ENCODE results near the gene FARS2.

FARS2 gene

DNA sequence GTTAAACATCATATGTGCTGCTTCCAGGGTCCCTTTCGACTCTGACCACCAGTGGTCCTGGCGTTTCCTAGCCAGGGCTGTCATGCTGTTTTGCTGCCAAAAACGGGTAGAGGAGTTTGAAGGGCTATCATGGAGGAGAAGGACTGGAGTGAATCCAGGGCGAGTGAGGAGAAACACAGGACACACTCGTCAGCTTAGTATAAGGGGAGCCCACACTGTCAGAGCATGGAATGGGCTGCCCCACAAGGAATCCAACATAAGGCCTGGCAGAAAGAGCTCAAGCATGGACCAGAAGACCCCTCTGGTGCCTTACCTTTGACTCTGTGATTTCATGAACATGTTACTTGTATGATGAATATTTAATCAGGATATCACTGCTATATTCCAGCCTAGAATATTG is 498.3 kb downstream of the FARS2 start (continued):
- TF ChIP-seq ZNF530 (tag by site-specific recombination; IDR thresholded peaks at IDR 0.05; ENCODE audit: low read depth), result no peak
- TF ChIP-seq, protein P1, sequence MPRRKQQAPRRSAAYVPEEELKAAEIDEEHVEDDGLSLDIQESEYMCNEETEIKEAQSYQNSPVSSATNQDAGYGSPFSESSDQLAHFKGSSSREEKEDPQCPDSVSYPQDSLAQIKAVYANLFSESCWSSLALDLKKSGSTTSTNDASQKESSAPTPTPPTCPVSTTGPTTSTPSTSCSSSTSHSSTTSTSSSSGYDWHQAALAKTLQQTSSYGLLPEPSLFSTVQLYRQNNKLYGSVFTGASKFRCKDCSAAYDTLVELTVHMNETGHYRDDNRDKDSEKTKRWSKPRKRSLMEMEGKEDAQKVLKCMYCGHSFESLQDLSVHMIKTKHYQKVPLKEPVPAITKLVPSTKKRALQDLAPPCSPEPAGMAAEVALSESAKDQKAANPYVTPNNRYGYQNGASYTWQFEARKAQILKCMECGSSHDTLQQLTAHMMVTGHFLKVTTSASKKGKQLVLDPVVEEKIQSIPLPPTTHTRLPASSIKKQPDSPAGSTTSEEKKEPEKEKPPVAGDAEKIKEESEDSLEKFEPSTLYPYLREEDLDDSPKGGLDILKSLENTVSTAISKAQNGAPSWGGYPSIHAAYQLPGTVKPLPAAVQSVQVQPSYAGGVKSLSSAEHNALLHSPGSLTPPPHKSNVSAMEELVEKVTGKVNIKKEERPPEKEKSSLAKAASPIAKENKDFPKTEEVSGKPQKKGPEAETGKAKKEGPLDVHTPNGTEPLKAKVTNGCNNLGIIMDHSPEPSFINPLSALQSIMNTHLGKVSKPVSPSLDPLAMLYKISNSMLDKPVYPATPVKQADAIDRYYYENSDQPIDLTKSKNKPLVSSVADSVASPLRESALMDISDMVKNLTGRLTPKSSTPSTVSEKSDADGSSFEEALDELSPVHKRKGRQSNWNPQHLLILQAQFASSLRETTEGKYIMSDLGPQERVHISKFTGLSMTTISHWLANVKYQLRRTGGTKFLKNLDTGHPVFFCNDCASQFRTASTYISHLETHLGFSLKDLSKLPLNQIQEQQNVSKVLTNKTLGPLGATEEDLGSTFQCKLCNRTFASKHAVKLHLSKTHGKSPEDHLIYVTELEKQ (tag by site-specific recombination; IDR thresholded peaks at IDR 0.05; ENCODE audit: borderline replicate concordance), result no peak
- TF ChIP-seq, protein P2, sequence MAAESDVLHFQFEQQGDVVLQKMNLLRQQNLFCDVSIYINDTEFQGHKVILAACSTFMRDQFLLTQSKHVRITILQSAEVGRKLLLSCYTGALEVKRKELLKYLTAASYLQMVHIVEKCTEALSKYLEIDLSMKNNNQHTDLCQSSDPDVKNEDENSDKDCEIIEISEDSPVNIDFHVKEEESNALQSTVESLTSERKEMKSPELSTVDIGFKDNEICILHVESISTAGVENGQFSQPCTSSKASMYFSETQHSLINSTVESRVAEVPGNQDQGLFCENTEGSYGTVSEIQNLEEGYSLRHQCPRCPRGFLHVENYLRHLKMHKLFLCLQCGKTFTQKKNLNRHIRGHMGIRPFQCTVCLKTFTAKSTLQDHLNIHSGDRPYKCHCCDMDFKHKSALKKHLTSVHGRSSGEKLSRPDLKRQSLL (tag by site-specific recombination; IDR thresholded peaks at IDR 0.05), result no peak

- POLR2A ChIA-PET, result no interaction called here
- Histone ChIP-seq H3K4me1 (ENCODE audit: control insufficient read depth, insufficient read depth, low read length) (no peaks in the 10 kb centered on the region), H3K36me3 (ENCODE audit: control insufficient read depth in 2 of 2, insufficient read depth in 1 of 2, low read length in 2 of 2) (no peaks in the 10 kb centered on the region), H3K9me3 (ENCODE audit: control insufficient read depth, insufficient read depth, low read depth, low read length) (no peaks in the 10 kb centered on the region), H3K27ac (ENCODE audit: extremely low read depth, low read depth, low read length) (no peak overlapping the region), H3K4me3 (ENCODE audit: low read depth, low read length) (no peak overlapping the region)
- CTCF ChIA-PET, result no interaction called here
- no peak for TF ChIP-seq ZNF785 (tag by site-specific recombination; IDR thresholded peaks at IDR 0.05)
Measured at GRCh38 chr6:5761370-5761769, 500.1 kb downstream of the FARS2 start.

- POLR2A ChIA-PET, result no interaction called here
- TF ChIP-seq ZNF677 (tag by site-specific recombination; IDR thresholded peaks at IDR 0.05) (no peak), ZNF513 (tag by site-specific recombination; IDR thresholded peaks at IDR 0.05) (no peak), ZNF747 (tag by site-specific recombination; IDR thresholded peaks at IDR 0.05) (no peak), ZEB2 (tag by site-specific recombination; IDR thresholded peaks at IDR 0.05) (no peak), FEZF1 (tag by site-specific recombination; IDR thresholded peaks at IDR 0.05) (no peak), ZNF362 (tag by site-specific recombination; IDR thresholded peaks at IDR 0.05) (no peak), ZNF19 (tag by site-specific recombination; IDR thresholded peaks at IDR 0.05; ENCODE audit: low read depth) (no peak), GFI1B (tag by site-specific recombination; IDR thresholded peaks at IDR 0.05) (no peak), ZNF341 (tag by site-specific recombination; IDR thresholded peaks at IDR 0.05; ENCODE audit: low read depth) (no peak), ZNF544 (tag by site-specific recombination; IDR thresholded peaks at IDR 0.05) (no peak)
- TF ChIP-seq, protein P3, sequence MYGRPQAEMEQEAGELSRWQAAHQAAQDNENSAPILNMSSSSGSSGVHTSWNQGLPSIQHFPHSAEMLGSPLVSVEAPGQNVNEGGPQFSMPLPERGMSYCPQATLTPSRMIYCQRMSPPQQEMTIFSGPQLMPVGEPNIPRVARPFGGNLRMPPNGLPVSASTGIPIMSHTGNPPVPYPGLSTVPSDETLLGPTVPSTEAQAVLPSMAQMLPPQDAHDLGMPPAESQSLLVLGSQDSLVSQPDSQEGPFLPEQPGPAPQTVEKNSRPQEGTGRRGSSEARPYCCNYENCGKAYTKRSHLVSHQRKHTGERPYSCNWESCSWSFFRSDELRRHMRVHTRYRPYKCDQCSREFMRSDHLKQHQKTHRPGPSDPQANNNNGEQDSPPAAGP (tag by site-specific recombination; IDR thresholded peaks at IDR 0.05), result no peak
- Histone ChIP-seq H3K4me1 (ENCODE audit: control insufficient read depth, insufficient read depth, low read length) (no peaks in the 10 kb centered on the region), H3K27ac (ENCODE audit: extremely low read depth, low read depth, low read length) (no peak overlapping the region), H3K4me3 (ENCODE audit: low read depth, low read length) (no peak overlapping the region), H3K36me3 (ENCODE audit: control insufficient read depth in 2 of 2, insufficient read depth in 1 of 2, low read length in 2 of 2) (no peaks in the 10 kb centered on the region), H3K9me3 (ENCODE audit: control insufficient read depth, insufficient read depth, low read depth, low read length) (no peaks in the 10 kb centered on the region)
- CTCF ChIA-PET, result interaction anchor here (0.9 kb wide), 1 partner anchor 292 kb away, joined by 3 read pairs; no protein-coding TSS in a partner anchor
Measured at GRCh38 chr6:5762561-5762968, 501.3 kb downstream of the FARS2 start.
